Measurements from ENCODE around the gene LSM8. TPM values are rescaled to one million over a fixed set of nuclear protein-coding genes. Genes with fewer than 3 reads are reported as not detected.

Gene LSM8
- total and polyA plus RNA-seq, 2 donors (not counting 3 experiments of a cell fraction or from before 2014, with no cell fraction given): 26.8 to 34.1 TPM

DNA sequence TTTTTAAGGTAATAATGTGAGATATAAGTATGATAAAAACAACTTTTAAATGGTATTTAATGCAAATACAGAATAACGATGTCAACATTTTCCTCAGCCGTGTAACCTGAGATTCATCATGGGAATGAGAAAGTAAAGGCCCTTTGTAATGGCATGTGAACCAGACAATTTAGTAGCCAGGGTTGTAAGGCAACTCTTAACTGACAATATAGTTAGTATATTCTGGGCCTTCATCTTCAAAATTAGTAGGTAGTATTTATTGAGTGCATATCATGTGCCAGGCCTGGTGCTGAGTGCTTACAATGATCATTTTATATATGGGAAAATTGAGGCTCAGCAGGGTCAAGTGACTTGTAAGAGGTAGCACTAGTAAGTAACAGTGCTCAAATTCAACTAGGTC is 10.6 kb downstream of the LSM8 start:
- CTCF ChIA-PET: interaction anchor here (1.1 to 1.9 kb wide), 8 partner anchors 9 to 794 kb away, joined by 4 to 11 read pairs (median 8); no protein-coding TSS in a partner anchor
- H3K9me3 ChIP-seq (replicated peaks; ENCODE audit: control insufficient read depth, insufficient read depth, low read length): no peaks in the 10 kb centered on the region
- H3K79me2 ChIP-seq (ENCODE audit: control insufficient read depth, insufficient read depth, low read length): no peaks in the 10 kb centered on the region
- H3K4me2 ChIP-seq (ENCODE audit: insufficient read depth, low read length): no peak overlapping the region
- no peak for TF ChIP-seq JUN (IDR thresholded peaks at IDR 0.05; ENCODE audit: borderline replicate concordance, insufficient read depth, insufficient read length, low read depth)
- TF ChIP-seq POLR2A (IDR thresholded peaks at IDR 0.05; ENCODE audit: low read depth, low read length): no peak
- TF ChIP-seq, protein P1, sequence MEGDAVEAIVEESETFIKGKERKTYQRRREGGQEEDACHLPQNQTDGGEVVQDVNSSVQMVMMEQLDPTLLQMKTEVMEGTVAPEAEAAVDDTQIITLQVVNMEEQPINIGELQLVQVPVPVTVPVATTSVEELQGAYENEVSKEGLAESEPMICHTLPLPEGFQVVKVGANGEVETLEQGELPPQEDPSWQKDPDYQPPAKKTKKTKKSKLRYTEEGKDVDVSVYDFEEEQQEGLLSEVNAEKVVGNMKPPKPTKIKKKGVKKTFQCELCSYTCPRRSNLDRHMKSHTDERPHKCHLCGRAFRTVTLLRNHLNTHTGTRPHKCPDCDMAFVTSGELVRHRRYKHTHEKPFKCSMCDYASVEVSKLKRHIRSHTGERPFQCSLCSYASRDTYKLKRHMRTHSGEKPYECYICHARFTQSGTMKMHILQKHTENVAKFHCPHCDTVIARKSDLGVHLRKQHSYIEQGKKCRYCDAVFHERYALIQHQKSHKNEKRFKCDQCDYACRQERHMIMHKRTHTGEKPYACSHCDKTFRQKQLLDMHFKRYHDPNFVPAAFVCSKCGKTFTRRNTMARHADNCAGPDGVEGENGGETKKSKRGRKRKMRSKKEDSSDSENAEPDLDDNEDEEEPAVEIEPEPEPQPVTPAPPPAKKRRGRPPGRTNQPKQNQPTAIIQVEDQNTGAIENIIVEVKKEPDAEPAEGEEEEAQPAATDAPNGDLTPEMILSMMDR (IDR thresholded peaks at IDR 0.05; ENCODE audit: extremely low read depth in 1 of 2, insufficient read depth in 1 of 2, low read depth in 1 of 2, low read length in 2 of 2): no peak
- no peak for TF ChIP-seq MYC (IDR thresholded peaks at IDR 0.05; ENCODE audit: low read depth, low read length)
- TF ChIP-seq, protein P2, sequence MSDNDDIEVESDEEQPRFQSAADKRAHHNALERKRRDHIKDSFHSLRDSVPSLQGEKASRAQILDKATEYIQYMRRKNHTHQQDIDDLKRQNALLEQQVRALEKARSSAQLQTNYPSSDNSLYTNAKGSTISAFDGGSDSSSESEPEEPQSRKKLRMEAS (IDR thresholded peaks at IDR 0.05; ENCODE audit: insufficient read depth, insufficient read length): no peak
- no peak for TF ChIP-seq POLR2AphosphoS5 (IDR thresholded peaks at IDR 0.05; ENCODE audit: insufficient read depth, low read depth, low read length)
- TF ChIP-seq GATA2 (IDR thresholded peaks at IDR 0.05; ENCODE audit: insufficient read depth, insufficient read length, low read depth, low read length): no peak
- no peak for TF ChIP-seq EZH2 (IDR thresholded peaks at IDR 0.05; ENCODE audit: borderline replicate concordance, low read depth, low read length, severe bottlenecking)
- no peak for TF ChIP-seq FOS (IDR thresholded peaks at IDR 0.05; ENCODE audit: borderline replicate concordance, insufficient read depth, low read length)
- POLR2A ChIA-PET: no interaction called here
- H3K27me3 ChIP-seq (ENCODE audit: control insufficient read depth in 2 of 2, insufficient read depth in 2 of 2, low read length in 2 of 2): no peaks in the 10 kb centered on the region
- intact Hi-C loops (cut with micrococcal nuclease) (no loop called here), dilution Hi-C loops (cut with MboI; ENCODE audit: extremely low pct_ligation_motif_present, low sequenced_read_pairs) (no loop called here)
- H3K4me1 ChIP-seq (ENCODE audit: control insufficient read depth, extremely low read depth, insufficient read depth, low read length): no peaks in the 10 kb centered on the region
- no peak overlapping the region for H2AFZ ChIP-seq (ENCODE audit: low read depth, low read length)
- H3K9me1 ChIP-seq (replicated peaks; ENCODE audit: control insufficient read depth, extremely low read depth, insufficient read depth, low read length): no peaks in the 10 kb centered on the region
- H3K9ac ChIP-seq (replicated peaks; ENCODE audit: extremely low read depth, insufficient read depth, low read length): no peak overlapping the region
- H3K4me3 ChIP-seq (replicated peaks in 1 of 3; ENCODE audit: insufficient read depth in 1 of 3, low read depth in 1 of 3, low read length in 3 of 3): no peak overlapping the region
- no peaks in the 10 kb centered on the region for H4K20me1 ChIP-seq (replicated peaks; ENCODE audit: control insufficient read depth, extremely low read depth, insufficient read depth, low read length)
- no peaks in the 10 kb centered on the region for H3K36me3 ChIP-seq (ENCODE audit: control insufficient read depth in 2 of 2, extremely low read depth in 1 of 2, insufficient read depth in 2 of 2, low read length in 2 of 2)
- H3K27ac ChIP-seq (ENCODE audit: insufficient read depth, low read depth, low read length): no peak overlapping the region
- FAIRE-seq (no peak), DNase-seq (ENCODE audit: low read depth, low spot score) (no peak)
- BruUV-seq (replicated peaks): no TSS peak
